Stimulated activated naive CD4-positive, alpha-beta T cell treated with Interleukin-2 at 50 U/mL for 16 hours (primary cell): ENCODE measurements around the gene RAB10.
A peak's percentile ranks its signal among the peaks of the same experiment; 100 is the strongest.
"Not testable (repeated sequence)": the region's sequence is repeated elsewhere in the genome, so short reads cannot be mapped to it uniquely, and the experiment has no call there.

Source experiments
- DNase-seq: peaks from one replicate; lab custom pipeline; 2025; lab: John Stamatoyannopoulos, UW

Gene RAB10

GRCh38 chr2:26088931-26089330 lies 55.0 kb downstream of the RAB10 start:
- DNase-seq = not testable (repeated sequence)

GRCh38 chr2:26089337-26089736 lies 55.5 kb downstream of the RAB10 start:
- DNase-seq = no peak

- no peak for DNase-seq
Observed at GRCh38 chr2:26095758-26096157, 61.9 kb downstream of the RAB10 start.

GRCh38 chr2:26099933-26100332 lies 66.0 kb downstream of the RAB10 start:
- DNase-seq = no peak

GRCh38 chr2:26100384-26100783 lies 66.5 kb downstream of the RAB10 start:
- no peak for DNase-seq

- no peak for DNase-seq
Observed at GRCh38 chr2:26103752-26104151, 69.9 kb downstream of the RAB10 start.

GRCh38 chr2:26108701-26109100 lies 74.8 kb downstream of the RAB10 start:
- DNase-seq = not testable (repeated sequence)

- DNase-seq = no peak
Observed at GRCh38 chr2:26112201-26112600, 78.3 kb downstream of the RAB10 start.

- no peak for DNase-seq
Observed at GRCh38 chr2:26114151-26114550, 80.3 kb downstream of the RAB10 start.

GRCh38 chr2:26118682-26119081 lies 84.8 kb downstream of the RAB10 start:
- no peak for DNase-seq

- no peak for DNase-seq
Observed at GRCh38 chr2:26119521-26119920, 85.6 kb downstream of the RAB10 start.

GRCh38 chr2:26122630-26123029 lies 88.7 kb downstream of the RAB10 start:
- no peak for DNase-seq

GRCh38 chr2:26123426-26123825 lies 89.5 kb downstream of the RAB10 start:
- DNase-seq = no peak

- DNase-seq = no peak
Observed at GRCh38 chr2:26126074-26126473, 92.2 kb downstream of the RAB10 start.

- no peak for DNase-seq
Observed at GRCh38 chr2:26128176-26128575, 94.3 kb downstream of the RAB10 start.

GRCh38 chr2:26130763-26131162 lies 96.9 kb downstream of the RAB10 start:
- DNase-seq = no peak

GRCh38 chr2:26136451-26136850 lies 102.6 kb downstream of the RAB10 start:
- no peak for DNase-seq

GRCh38 chr2:26139269-26140183 lies 105.6 kb downstream of the RAB10 start:
- no peak for DNase-seq

GRCh38 chr2:26141145-26141769 lies 107.4 kb downstream of the RAB10 start:
- DNase-seq = no peak

- no peak for DNase-seq
Observed at GRCh38 chr2:26144031-26144430, 110.1 kb downstream of the RAB10 start.

- peak; percentile 39 for DNase-seq
Observed at GRCh38 chr2:26144953-26145680, 111.2 kb downstream of the RAB10 start.

GRCh38 chr2:26148501-26148900 lies 114.6 kb downstream of the RAB10 start:
- no peak for DNase-seq

- no peak for DNase-seq
Observed at GRCh38 chr2:26150243-26150642, 116.4 kb downstream of the RAB10 start.
